Measurements from ENCODE around the gene PSMA4. TPM values are rescaled to one million over a fixed set of nuclear protein-coding genes. Genes with fewer than 3 reads are reported as not detected.

The PSMA4 gene
- total RNA-seq (2014; rRNA removed; shearing (Covaris generic)) (301 and 322 TPM in 2 replicates), polyA plus RNA-seq (2016; fragmentation: Nextera tagmentation; extraction: Ambion mirVana) (466 and 552 TPM in 2 replicates)
- long read RNA-seq, full-length matches to known transcripts = 177 of 189 reads
- long read RNA-seq, partial matches to known transcripts = 4 of 189 reads
- long read RNA-seq, other reads (novel, unspliced or antisense) = 8 of 189 reads

- peaks cover 14% of the 10 kb centered on the region; the same call in 1 of the 2 replicates for H4K20me1 ChIP-seq (replicated peaks; ENCODE audit: insufficient read depth)
- H3F3A ChIP-seq (replicated peaks; ENCODE audit: low read depth) = no peaks in the 10 kb centered on the region
- Mint-ChIP-seq H3K36me3 (ENCODE audit: low read depth) (peaks cover 33% of the 10 kb centered on the region), H3K9me3 (no peaks in the 10 kb centered on the region; the same call in 2 of the 3 replicates), H3K27ac (peak within 1 kb of the TSS; percentile 99), H3K27me3 (ENCODE audit: insufficient read depth, low read depth, poor library complexity) (peaks cover 9% of the 10 kb centered on the region), H3K4me1 (peaks cover 9% of the 10 kb centered on the region), H3K4me3 (peak within 1 kb of the TSS; percentile 95)
- H3K27ac ChIP-seq (ENCODE audit: low read depth) = peak within 1 kb of the TSS; percentile 95
- peak within 1 kb of the TSS; percentile 88 for H3K4me3 ChIP-seq
- peaks cover 3% of the 10 kb centered on the region; the same call in 1 of the 2 replicates for H3K9me2 ChIP-seq (ENCODE audit: insufficient read depth)
- H3K4me2 ChIP-seq = peak within 1 kb of the TSS; percentile 95
- ATAC-seq (peak; percentile 91), DNase-seq (ENCODE audit: low spot score) (peak; percentile 89)
- no peaks in the 10 kb centered on the region for H3K27me3 ChIP-seq (ENCODE audit: insufficient read depth)
- H3K36me3 ChIP-seq (ENCODE audit: insufficient read depth) = peaks cover 32% of the 10 kb centered on the region
- H3K4me1 ChIP-seq (ENCODE audit: insufficient read depth) = peaks cover 8% of the 10 kb centered on the region; the same call in 1 of the 2 replicates
- peaks cover 22% of the 10 kb centered on the region for H3K79me2 ChIP-seq (replicated peaks; ENCODE audit: insufficient read depth)
- H2AFZ ChIP-seq = peak within 1 kb of the TSS; percentile 94
- TF ChIP-seq POLR2AphosphoS5 (IDR thresholded peaks at IDR 0.05; ENCODE audit: low read depth) (peak; percentile 97), ZNF331 (CRISPR knock-in tag; IDR thresholded peaks at IDR 0.05; ENCODE audit: low read depth) (no peak), CREB1 (CRISPR knock-in tag; IDR thresholded peaks at IDR 0.05; ENCODE audit: low read depth) (peak; percentile 28; the same call in 1 of the 2 replicates), ZNF462 (CRISPR knock-in tag; IDR thresholded peaks at IDR 0.05) (no peak), STAT1 (IDR thresholded peaks at IDR 0.05; ENCODE audit: unreplicated experiment) (no peak)
- TF ChIP-seq, protein P1, sequence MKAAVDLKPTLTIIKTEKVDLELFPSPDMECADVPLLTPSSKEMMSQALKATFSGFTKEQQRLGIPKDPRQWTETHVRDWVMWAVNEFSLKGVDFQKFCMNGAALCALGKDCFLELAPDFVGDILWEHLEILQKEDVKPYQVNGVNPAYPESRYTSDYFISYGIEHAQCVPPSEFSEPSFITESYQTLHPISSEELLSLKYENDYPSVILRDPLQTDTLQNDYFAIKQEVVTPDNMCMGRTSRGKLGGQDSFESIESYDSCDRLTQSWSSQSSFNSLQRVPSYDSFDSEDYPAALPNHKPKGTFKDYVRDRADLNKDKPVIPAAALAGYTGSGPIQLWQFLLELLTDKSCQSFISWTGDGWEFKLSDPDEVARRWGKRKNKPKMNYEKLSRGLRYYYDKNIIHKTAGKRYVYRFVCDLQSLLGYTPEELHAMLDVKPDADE (IDR thresholded peaks at IDR 0.05) = peak; percentile 30; the same call in 1 of the 2 replicates
These were observed at the start of gene PSMA4 for GRCh38 chr15:78540141-78540870. PSMA4 (plus strand) TSS chr15:78540444; CDS start chr15:78541928, 1,484 bp downstream.
